ENCODE data around the gene GRPR. TPM values are rescaled to one million over a fixed set of nuclear protein-coding genes. Genes with fewer than 3 reads are reported as not detected.
A peak's percentile ranks its signal among the peaks of the same experiment; 100 is the strongest.

Gene GRPR
- total RNA-seq (under 1 TPM in 2 of 5 donors, not detected in 3; 0.16 to 0.32 TPM), total RNA-seq (0 to 0.35 (median 0.06) reads per million in 29 experiments)
- total RNA-seq (2013): not detected

- no peak within 1 kb of the TSS for H3K4me3 ChIP-seq (ENCODE audit: control insufficient read depth in 1 of 2, extremely low read depth in 1 of 2, low read length in 1 of 2)
- H3K27me3 ChIP-seq (replicated peaks in 1 of 2; ENCODE audit: control insufficient read depth in 2 of 2, extremely low read depth in 1 of 2, insufficient read depth in 2 of 2, low read length in 1 of 2): peaks cover 0 to 6% of the 10 kb centered on the region in 2 experiments
- H3K27ac ChIP-seq (ENCODE audit: low read length): no peak within 1 kb of the TSS
- Mint-ChIP-seq H3K4me3 (no peak within 1 kb of the TSS), H3K27me3 (peaks cover 2 to 15% of the 10 kb centered on the region in 2 donors), H3K27ac (no peak within 1 kb of the TSS), H3K4me1 (peaks cover 5 to 16% (median 9%) of the 10 kb centered on the region in 3 donors), H3K9me3 (no peaks in the 10 kb centered on the region), H3K36me3 (no peaks in the 10 kb centered on the region)
- peak; percentile 57 to 97 (median 75) for ATAC-seq (replicated peaks in 1 of 4)
- CTCF ChIA-PET: interaction anchor here (0.6 to 1.6 kb wide), 3 partner anchors 15 to 541 kb away, joined by 3 to 4 read pairs (median 3); no protein-coding TSS in a partner anchor
- POLR2A ChIA-PET: no interaction called here
- no peaks in the 10 kb centered on the region for H3K4me1 ChIP-seq (ENCODE audit: control insufficient read depth in 1 of 2, extremely low read depth in 1 of 2, insufficient read depth in 2 of 2, low read length in 2 of 2)
- H3K36me3 ChIP-seq (ENCODE audit: control insufficient read depth in 2 of 2, extremely low read depth in 1 of 2, insufficient read depth in 1 of 2, low read length in 1 of 2): no peaks in the 10 kb centered on the region
- no peaks in the 10 kb centered on the region for H3K9me3 ChIP-seq
- peak; percentile 7 to 63 (median 39) for DNase-seq
- no CpG with 5 or more reads among the region's 6 CpGs for WGBS (ENCODE audit: insufficient coverage)
Observed at GRCh38 chrX:16123222-16123786, at the start of gene GRPR. Gene GRPR, plus strand, starts transcription at chrX:16123565. Its CDS starts 389 bp downstream, at chrX:16123954.

GRCh38 chrX:16075087-16075486 lies 48.3 kb upstream of the GRPR start:
- H3K9me3 ChIP-seq: no peaks in the 10 kb centered on the region
- no peaks in the 10 kb centered on the region for H3K27me3 ChIP-seq (replicated peaks in 1 of 2; ENCODE audit: control insufficient read depth in 2 of 2, extremely low read depth in 1 of 2, insufficient read depth in 2 of 2, low read length in 1 of 2)
- H3K4me3 ChIP-seq (ENCODE audit: control insufficient read depth in 1 of 2, extremely low read depth in 1 of 2, low read length in 1 of 2): no peak overlapping the region
- DNase-seq: no peak
- no peaks in the 10 kb centered on the region for H3K4me1 Mint-ChIP-seq
- no peak overlapping the region for H3K27ac Mint-ChIP-seq
- no peaks in the 10 kb centered on the region for H3K36me3 Mint-ChIP-seq
- no CpG with 5 or more reads among the region's 1 CpG for WGBS (ENCODE audit: insufficient coverage)
- H3K36me3 ChIP-seq (ENCODE audit: control insufficient read depth in 2 of 2, extremely low read depth in 1 of 2, insufficient read depth in 1 of 2, low read length in 1 of 2): no peaks in the 10 kb centered on the region
- POLR2A ChIA-PET: no interaction called here
- H3K4me1 ChIP-seq (ENCODE audit: control insufficient read depth in 1 of 2, extremely low read depth in 1 of 2, insufficient read depth in 2 of 2, low read length in 2 of 2): no peaks in the 10 kb centered on the region
- peaks cover 0 to 3% (median 0%) of the 10 kb centered on the region in 3 donors for H3K9me3 Mint-ChIP-seq
- H3K27me3 Mint-ChIP-seq: peaks cover 3 to 33% of the 10 kb centered on the region in 2 donors
- no peak for ATAC-seq (replicated peaks in 1 of 4)
- CTCF ChIA-PET: no interaction called here
- no peak overlapping the region for H3K4me3 Mint-ChIP-seq
- H3K27ac ChIP-seq (ENCODE audit: low read length): no peak overlapping the region

- POLR2A ChIA-PET: no interaction called here
- CTCF ChIA-PET: interaction anchor here in 1 of 2 donors (0.5 kb wide), 1 partner anchor 47 kb away, joined by 6 read pairs; no protein-coding TSS in a partner anchor
- H3K36me3 Mint-ChIP-seq: no peaks in the 10 kb centered on the region
- H3K27ac ChIP-seq (ENCODE audit: low read length): no peak overlapping the region
- 80% methylated on average over 1 of the region's 2 CpGs for whole genome bisulfite sequencing (ENCODE audit: insufficient coverage)
- H3K9me3 ChIP-seq: no peaks in the 10 kb centered on the region
- H3K4me3 Mint-ChIP-seq: no peak overlapping the region
- peaks cover 0 to 1% (median 0%) of the 10 kb centered on the region in 3 donors for H3K9me3 Mint-ChIP-seq
- H3K4me1 Mint-ChIP-seq: no peaks in the 10 kb centered on the region
- H3K27ac Mint-ChIP-seq: no peak overlapping the region
- H3K27me3 ChIP-seq (replicated peaks in 1 of 2; ENCODE audit: control insufficient read depth in 2 of 2, extremely low read depth in 1 of 2, insufficient read depth in 2 of 2, low read length in 1 of 2): no peaks in the 10 kb centered on the region
- DNase-seq (no peak), ATAC-seq (replicated peaks in 1 of 4) (no peak)
- no peaks in the 10 kb centered on the region for H3K4me1 ChIP-seq (ENCODE audit: control insufficient read depth in 1 of 2, extremely low read depth in 1 of 2, insufficient read depth in 2 of 2, low read length in 2 of 2)
- no peak overlapping the region for H3K4me3 ChIP-seq (ENCODE audit: control insufficient read depth in 1 of 2, extremely low read depth in 1 of 2, low read length in 1 of 2)
- no peaks in the 10 kb centered on the region for H3K36me3 ChIP-seq (ENCODE audit: control insufficient read depth in 2 of 2, extremely low read depth in 1 of 2, insufficient read depth in 1 of 2, low read length in 1 of 2)
- H3K27me3 Mint-ChIP-seq: peaks cover 3 to 37% of the 10 kb centered on the region in 2 donors
Observed at GRCh38 chrX:16076834-16077233, 46.5 kb upstream of the GRPR start.

DNA sequence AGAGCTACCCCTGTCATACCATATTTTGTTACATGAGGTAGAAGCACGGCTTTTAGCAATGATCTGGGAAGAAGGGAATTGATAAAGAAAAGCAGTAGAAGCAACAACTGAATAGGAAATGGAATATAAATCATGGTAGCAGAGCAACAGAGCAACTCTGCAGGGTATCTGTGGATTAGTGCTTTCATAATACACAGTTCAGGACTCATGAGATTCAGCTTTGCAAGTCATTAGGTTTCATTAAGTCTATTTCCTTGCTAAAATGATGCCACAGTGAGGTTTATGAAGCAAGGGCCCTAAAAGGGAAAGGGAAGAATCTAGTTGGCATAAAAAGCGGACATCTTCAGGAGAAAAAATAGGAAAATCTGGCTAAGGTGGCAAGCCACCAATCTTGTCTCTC lies 45.6 kb upstream of the GRPR start:
- Mint-ChIP-seq H3K4me1 (no peaks in the 10 kb centered on the region), H3K9me3 (no peaks in the 10 kb centered on the region), H3K27ac (no peak overlapping the region), H3K36me3 (no peaks in the 10 kb centered on the region), H3K27me3 (peaks cover 3 to 36% of the 10 kb centered on the region in 2 donors), H3K4me3 (no peak overlapping the region)
- Histone ChIP-seq H3K27me3 (replicated peaks in 1 of 2; ENCODE audit: control insufficient read depth in 2 of 2, extremely low read depth in 1 of 2, insufficient read depth in 2 of 2, low read length in 1 of 2) (no peaks in the 10 kb centered on the region), H3K4me3 (ENCODE audit: control insufficient read depth in 1 of 2, extremely low read depth in 1 of 2, low read length in 1 of 2) (no peak overlapping the region), H3K4me1 (ENCODE audit: control insufficient read depth in 1 of 2, extremely low read depth in 1 of 2, insufficient read depth in 2 of 2, low read length in 2 of 2) (no peaks in the 10 kb centered on the region), H3K9me3 (no peaks in the 10 kb centered on the region), H3K36me3 (ENCODE audit: control insufficient read depth in 2 of 2, extremely low read depth in 1 of 2, insufficient read depth in 1 of 2, low read length in 1 of 2) (no peaks in the 10 kb centered on the region), H3K27ac (ENCODE audit: low read length) (no peak overlapping the region)
- no peak for DNase-seq
- ChIA-PET CTCF (no interaction called here), POLR2A (interaction anchor here in 1 of 2 donors (0.7 kb wide), 1 partner anchor 1726 kb away, joined by 3 read pairs; no protein-coding TSS in a partner anchor)
- ATAC-seq (replicated peaks in 1 of 4): no peak
- WGBS (ENCODE audit: insufficient coverage): no CpG with 5 or more reads among the region's 2 CpGs

DNA sequence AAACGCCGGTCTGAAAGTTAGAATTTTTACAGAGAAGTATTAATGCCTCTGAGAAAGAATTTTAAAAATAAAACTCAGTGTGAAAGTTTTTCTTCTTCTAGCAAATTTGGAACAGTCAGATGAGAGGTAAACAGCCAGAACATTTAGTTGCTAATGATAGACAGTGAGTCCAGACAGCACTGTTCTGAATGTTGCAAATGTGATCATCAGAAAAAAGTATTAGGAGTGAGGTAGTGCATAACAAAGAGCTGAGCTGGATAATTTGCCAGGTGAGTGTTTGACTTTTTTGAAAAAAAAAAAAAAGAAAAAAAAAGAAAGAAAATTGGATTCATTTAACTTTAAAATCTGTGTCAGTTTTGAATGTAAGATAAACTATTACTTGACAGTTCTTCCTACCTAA lies 42.0 kb upstream of the GRPR start:
- ChIA-PET CTCF (no interaction called here), POLR2A (no interaction called here)
- Mint-ChIP-seq H3K36me3 (no peaks in the 10 kb centered on the region), H3K4me3 (no peak overlapping the region), H3K27me3 (peaks cover 7 to 55% of the 10 kb centered on the region in 2 donors), H3K4me1 (no peaks in the 10 kb centered on the region), H3K27ac (no peak overlapping the region), H3K9me3 (no peaks in the 10 kb centered on the region)
- Histone ChIP-seq H3K4me1 (ENCODE audit: control insufficient read depth in 1 of 2, extremely low read depth in 1 of 2, insufficient read depth in 2 of 2, low read length in 2 of 2) (no peaks in the 10 kb centered on the region), H3K36me3 (ENCODE audit: control insufficient read depth in 2 of 2, extremely low read depth in 1 of 2, insufficient read depth in 1 of 2, low read length in 1 of 2) (no peaks in the 10 kb centered on the region), H3K27ac (ENCODE audit: low read length) (no peak overlapping the region), H3K27me3 (replicated peaks in 1 of 2; ENCODE audit: control insufficient read depth in 2 of 2, extremely low read depth in 1 of 2, insufficient read depth in 2 of 2, low read length in 1 of 2) (no peaks in the 10 kb centered on the region), H3K9me3 (no peaks in the 10 kb centered on the region), H3K4me3 (ENCODE audit: control insufficient read depth in 1 of 2, extremely low read depth in 1 of 2, low read length in 1 of 2) (no peak overlapping the region)
- DNase-seq (no peak), ATAC-seq (replicated peaks in 1 of 4) (no peak)
- WGBS (ENCODE audit: insufficient coverage): no CpG with 5 or more reads among the region's 2 CpGs

- Mint-ChIP-seq H3K4me1 (no peaks in the 10 kb centered on the region), H3K27me3 (peaks cover 7 to 56% of the 10 kb centered on the region in 2 donors), H3K4me3 (no peak overlapping the region), H3K36me3 (no peaks in the 10 kb centered on the region), H3K9me3 (no peaks in the 10 kb centered on the region), H3K27ac (no peak overlapping the region)
- Histone ChIP-seq H3K4me1 (ENCODE audit: control insufficient read depth in 1 of 2, extremely low read depth in 1 of 2, insufficient read depth in 2 of 2, low read length in 2 of 2) (no peaks in the 10 kb centered on the region), H3K27me3 (replicated peaks in 1 of 2; ENCODE audit: control insufficient read depth in 2 of 2, extremely low read depth in 1 of 2, insufficient read depth in 2 of 2, low read length in 1 of 2) (no peaks in the 10 kb centered on the region), H3K9me3 (no peaks in the 10 kb centered on the region), H3K36me3 (ENCODE audit: control insufficient read depth in 2 of 2, extremely low read depth in 1 of 2, insufficient read depth in 1 of 2, low read length in 1 of 2) (no peaks in the 10 kb centered on the region), H3K27ac (ENCODE audit: low read length) (no peak overlapping the region), H3K4me3 (ENCODE audit: control insufficient read depth in 1 of 2, extremely low read depth in 1 of 2, low read length in 1 of 2) (no peak overlapping the region)
- DNase-seq (no peak), ATAC-seq (replicated peaks in 1 of 4) (no peak)
- WGBS (ENCODE audit: insufficient coverage): no CpG with 5 or more reads among the region's 10 CpGs
- ChIA-PET POLR2A (no interaction called here), CTCF (no interaction called here)
Observed at GRCh38 chrX:16082470-16083085, 40.8 kb upstream of the GRPR start.

All from T-cell (primary cell).